ENCODE measurements around the gene ITPK1.

ITPK1 gene

DNA sequence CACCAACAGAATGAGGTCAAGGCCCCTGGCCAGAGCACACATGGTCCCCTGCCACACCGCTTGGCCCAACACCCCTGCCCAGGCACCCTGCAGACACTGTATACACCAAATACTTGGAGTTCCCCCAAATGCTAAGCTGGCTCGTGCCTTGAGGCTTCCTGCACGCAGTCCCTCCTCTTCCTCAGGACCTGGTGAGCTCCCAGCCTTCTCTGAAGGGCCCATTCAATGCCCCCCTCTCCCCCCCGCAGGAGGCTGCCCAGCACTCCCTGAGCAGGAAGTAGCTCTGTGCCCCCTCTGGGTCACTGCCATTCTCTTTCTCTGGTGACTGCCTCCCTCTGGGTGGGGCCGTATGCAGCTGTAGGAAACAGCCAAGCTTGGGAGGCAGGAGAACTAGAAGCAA lies 75.3 kb downstream of the ITPK1 start:
- DNase-seq: no peak

DNA sequence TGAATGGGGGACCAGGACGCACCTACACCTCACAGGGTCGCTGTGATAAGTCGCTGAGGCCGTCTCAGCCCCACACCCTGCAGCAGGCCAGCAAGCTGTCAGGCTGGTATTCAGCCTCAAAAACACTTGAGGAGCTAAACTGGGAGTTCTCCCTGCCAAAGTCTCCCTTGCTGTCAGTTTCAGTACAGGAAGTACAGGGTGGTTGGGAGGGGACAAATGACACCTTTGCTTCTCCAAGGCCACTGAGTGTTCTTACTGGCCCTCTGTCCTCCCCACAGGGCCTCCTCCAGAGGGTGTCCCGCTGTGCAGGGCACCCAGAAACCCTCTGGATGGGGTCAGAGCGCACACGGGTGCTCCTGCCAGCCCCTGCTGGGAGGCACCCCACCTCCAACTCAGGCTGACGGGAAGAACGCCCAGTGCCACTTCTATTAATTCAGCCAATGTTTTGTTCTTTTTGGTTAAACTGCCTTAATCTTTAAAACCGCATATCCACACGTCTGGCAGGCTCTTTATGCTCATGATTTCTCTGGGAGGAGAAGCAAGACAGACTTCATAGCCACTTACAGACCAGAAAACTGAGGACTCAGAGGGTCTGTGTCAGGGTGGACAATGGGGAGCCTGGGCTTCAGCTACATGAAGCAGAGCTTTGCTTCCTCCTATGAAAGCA lies 75.9 kb downstream of the ITPK1 start:
- no peak for DNase-seq

DNA sequence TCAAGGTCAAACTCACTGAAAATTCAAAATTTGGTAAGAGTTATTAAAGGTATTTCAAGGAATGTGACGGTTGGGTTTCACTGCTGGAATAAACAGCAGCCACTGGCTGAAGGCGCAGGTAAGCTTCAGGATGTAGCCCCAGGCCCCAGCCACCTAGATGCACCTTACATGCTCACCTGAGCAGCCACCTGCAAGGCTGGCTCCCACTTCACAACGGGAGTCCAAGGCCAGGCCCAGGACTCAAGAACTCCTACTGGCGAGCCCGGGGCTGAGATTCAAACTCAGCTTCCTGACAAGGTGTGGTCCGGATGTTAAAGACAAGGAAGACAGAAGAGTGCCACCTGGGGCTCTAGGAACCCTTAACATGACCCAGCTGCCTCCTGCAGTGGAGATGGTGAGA lies 78.4 kb downstream of the ITPK1 start:
- no peak for DNase-seq

DNA sequence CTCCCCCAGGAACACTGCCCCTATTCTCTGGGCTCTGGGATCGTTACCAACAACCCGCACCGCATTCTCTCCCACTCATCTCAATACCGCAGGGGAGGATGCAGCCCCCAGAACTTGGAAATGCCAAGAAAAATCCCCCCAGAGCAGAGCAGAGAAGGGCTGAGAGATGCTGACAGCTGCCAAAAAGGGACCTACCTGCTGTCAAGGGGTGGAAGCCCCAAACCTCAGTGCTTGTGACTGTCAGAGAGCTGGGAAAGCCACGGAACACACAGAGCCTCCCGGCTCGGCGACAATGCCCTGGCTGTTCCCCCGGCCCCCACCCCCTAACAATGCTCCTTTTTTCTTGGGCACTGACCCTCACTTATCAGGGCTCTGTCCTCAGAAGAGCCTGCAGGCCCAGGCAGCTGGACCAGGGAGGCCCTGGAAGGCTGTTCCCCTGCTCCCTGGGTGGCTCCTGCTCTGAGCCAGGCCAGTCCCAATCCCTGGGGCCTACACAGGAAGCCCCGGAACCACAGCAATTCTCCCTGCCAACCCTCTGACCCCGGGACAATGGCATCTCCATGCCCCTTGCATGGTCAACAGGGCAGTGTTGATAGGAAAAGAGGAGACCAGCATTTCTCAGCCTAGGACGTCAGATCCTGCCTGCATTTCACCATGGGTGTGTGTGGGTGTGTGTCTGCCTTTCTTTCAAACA lies 78.9 kb downstream of the ITPK1 start:
- DNase-seq: peak; percentile 88

DNA sequence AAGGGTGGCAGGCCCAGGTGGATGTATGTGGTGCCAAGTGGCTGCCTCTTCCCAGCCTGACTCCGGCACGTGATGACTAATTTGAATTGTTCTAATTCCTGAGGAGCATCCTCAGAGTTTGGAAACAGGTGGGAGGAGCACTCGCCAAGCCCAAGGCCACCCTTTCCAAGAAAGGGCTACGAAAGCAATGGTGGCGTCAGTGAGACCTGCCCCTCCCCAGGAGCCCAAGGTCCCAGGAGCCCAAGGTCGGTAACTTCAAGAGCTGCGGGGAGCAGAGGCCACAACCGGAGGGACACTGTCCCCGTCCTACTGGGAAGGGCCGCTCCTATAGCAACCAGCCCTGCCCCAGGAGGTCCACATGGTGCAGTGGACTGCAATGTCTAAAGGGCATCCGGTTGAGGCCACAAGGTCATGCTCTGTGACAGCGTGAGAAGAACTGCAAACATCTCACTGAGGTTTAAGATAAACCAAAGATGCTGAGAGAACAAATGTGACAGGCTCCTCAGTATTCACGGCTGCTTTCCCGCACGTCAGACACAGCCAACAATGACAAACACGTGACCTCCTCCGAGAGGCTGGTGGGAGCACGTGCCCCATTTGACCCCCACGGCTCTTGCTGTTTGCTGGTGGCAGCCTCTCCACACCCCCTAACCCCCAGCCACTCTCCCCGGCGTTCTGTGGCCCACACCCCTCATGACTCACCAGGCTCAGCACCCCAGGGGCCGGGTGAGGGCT lies 79.6 kb downstream of the ITPK1 start:
- peak; percentile 83 for DNase-seq

DNA sequence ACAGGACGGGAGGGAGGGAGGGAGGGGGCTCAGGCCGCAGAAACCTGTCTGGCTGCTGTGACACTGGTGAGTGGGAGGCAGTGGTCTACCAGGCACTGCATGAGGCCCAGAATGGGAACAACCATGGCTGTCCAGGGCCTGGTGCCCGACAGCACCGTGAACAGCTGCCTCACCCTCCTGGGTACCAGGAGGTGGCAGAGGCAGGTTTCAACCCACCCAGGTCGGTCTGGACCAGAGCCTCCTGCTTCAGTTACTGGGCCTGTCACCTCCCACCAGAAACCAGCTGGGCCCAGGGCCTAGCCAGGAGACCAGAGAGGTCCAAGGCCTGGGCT lies 80.2 kb downstream of the ITPK1 start:
- DNase-seq: no peak

DNA sequence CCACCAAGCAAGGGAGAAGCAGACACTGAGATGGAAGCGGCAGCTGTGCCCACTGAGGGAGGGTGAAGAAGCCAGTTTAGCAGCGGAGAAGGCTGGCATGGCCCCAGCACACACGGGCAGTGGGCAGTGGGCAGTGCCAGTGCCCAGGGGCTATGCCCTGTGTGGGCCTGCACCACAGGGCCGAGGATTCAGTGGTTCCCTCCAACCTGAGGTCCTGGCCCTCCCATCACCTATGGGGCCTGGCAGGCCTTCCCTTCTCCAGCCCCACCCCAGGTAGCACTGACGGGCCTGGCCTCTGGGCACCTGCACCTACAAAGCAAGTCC lies 81.1 kb downstream of the ITPK1 start:
- no peak for DNase-seq

DNA sequence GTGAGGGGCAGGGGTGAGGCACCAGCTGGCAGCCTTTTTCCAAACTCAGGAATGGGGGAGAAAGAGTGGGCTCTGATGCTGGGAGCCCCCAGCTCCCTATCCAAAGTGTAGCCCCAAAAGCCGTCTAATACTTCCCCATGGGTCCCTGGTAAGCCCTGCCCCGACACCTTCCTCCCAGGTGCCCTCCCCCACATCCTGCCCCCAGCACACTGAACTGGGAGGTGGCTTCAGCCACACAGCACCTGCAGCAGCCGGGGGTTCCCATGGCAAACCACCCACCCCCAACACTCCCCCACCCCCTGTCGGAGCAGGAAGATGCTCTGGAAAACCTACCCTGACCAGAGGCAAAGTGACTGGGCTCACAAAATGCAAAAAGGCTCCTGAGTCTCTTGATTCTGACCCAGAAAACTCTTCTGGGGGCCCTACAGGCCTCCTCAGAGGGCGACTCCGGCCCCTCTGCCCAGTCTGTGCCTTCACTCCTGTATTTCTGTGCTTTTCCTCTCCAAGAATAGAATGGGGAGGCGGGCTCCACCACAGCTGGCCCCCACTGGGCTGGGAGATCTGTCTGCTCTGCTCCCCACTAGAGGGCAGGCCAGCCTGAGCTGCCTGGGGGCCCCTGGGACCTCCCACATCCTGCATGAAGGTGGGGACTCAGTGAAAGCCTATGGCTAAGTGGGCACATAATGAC lies 81.6 kb downstream of the ITPK1 start:
- DNase-seq: peak; percentile 42

DNA sequence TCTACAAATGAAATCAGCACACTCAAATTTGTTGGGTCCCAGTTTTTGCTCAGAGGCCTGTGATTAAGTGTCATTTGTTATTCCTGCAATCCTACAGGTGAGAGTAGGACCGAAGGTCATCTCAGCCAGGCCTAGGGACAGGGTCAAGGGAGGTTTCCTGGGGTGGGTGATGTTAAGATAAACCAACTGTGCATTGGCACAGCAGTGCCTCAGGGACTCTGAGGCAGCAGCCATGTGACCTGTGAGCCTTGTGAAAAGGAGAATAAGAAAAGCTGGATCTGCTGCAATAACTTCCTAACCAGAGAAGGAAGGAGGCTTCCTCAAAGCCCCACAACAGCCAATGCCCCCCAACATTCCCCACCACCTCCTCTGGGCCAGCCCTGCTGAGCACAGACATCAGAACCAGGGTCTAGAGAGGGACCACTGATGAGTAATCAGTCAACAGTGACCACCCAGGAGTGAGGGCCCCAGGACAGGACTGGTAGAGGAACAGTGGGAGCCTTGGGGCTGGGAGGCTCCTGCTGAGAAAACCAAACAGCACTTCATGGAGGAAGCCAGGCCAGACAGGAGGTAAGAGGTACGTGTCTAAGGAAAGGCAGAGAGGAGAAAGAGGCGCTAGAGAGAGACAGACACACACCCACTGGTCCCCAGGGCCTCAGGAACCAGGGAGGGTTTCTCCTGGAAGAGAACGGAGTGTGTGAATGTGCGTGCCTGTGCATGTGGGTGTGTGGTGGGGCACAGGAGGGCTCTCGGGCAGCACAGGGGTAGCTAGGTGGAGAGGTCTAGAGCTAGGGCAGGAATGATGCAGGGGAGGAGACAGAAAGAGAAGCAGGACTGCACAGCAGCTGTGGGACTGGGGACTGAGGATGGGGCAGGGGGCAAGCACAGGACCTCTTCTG lies 82.4 kb downstream of the ITPK1 start:
- DNase-seq: no peak

DNA sequence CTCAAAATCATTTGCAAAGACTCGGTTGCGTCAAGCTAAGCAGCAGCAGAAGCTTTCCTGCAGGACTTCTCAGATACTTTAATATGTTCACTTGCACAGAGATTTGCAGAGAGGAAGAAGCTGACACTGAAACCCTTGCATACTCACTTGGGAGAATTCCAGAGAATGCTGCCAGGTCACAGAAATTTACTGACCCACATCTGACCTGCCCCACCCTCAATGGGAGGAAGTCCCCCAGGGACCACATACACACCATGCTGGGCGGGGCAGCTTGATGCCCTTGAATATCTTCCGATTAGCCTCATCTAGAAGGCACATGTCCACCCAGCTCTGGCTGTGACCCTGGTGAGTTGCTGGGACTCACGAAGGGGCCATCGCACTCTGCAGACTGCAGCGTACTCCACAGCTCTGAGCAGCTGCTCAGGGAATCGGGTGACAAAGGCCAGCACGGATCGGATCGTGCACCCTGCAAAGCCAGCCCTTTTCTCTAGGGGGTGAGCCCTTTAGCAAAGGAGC lies 83.2 kb downstream of the ITPK1 start:
- DNase-seq: peak; percentile 57

DNA sequence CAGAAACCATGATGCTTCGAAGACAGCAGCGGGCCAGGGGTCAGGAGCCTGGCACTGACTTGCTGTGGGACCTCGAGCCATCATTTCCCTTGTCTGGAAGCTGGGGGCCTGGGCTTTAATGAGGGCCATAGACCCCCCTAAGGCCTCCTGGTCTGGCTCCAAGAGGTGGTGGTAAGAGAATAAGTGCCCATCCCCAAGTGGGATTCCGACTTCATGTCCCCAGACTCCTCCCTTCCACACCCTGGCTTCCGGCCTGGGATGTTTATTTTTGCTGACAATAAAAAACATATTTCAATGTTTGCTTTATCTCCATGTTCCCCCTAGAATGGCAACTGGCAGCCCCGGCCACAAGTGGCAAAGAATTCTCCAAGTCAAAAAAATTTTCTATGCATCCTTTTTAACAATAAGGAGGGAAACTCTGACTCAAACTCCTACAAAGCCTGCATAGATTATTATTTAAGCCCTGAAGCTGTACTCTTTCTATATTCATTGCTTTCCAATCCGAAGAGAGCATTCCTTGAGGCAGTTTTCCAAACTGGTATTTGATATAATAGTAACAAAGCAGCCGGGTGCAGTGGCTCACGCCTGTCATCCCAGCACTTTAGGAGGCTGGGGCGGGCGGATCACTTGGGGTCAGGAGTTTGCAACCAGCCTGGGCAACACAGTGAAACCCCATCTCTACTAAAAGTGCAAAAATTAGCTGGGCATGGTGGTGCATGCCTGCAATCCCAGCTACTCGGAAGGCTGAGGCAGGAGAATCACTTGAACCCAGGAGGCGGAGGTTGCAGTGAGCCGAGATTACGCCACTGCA lies 84.0 kb downstream of the ITPK1 start:
- DNase-seq: no peak

DNA sequence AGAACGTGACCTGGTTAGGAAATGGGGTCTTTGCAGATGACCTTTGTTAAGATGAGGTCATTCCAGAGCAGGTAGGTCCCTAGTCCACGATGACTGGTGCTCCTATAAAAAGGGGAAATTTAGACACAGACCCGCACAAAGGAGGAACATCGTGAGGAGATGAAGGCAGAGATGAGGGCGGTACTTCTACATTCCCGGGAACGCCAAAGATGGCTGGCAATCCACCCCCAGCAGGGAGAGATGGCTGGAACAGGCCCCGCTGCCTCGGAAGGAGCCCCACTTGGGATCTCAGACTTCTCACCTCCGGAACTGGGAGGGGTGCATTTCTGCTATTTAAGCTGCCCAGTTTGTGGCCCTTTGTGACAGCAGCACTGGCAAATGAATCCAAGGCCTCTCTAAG lies 85.0 kb downstream of the ITPK1 start:
- no peak for DNase-seq

DNA sequence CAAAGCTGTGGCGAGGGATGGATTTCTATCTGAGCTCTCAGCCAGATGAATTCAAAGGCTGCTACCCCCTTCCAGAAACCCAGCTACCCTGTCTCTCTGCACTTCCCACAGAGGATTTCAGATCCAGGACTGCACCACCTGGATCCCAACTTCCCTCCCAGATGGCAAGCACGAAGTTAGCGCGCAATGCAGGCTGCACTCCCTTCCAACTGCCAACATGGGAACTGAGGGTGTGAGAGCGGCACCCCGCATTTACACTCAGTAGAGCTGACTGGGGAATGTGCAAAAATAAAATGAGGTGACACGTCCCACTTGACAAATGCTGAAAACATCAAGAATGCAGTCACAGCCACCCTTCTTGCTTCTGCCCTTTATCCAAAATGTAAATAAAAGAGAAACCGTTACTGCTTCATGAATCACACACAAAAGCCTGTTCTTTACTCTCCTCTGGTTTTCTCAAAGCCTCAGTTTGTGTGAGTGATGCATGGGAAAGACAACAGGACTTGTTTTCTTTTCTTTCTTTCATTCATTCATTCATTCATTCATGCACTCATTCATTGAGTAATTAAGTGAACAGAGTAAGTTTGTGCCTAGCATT lies 85.7 kb downstream of the ITPK1 start:
- DNase-seq: no peak

DNA sequence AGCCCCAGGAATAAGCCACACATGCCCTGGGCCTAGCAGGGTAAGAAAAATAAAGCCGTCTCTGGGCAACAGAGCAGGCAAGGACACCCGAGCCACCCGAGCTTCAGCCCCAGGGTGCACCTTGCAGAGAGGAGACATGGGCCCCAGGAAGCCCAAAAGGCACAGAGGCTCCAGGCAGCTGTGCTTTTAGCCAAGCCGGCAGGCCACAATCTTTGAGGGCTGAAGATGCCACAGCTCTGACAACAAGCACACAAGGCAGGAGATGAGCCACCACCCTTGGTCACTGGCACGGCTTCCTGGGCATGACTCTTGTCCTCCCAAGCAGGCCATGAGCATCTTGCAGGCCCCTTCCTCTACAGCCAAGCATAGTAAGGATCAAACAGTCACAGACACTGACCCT lies 86.3 kb downstream of the ITPK1 start:
- no peak for DNase-seq

DNA sequence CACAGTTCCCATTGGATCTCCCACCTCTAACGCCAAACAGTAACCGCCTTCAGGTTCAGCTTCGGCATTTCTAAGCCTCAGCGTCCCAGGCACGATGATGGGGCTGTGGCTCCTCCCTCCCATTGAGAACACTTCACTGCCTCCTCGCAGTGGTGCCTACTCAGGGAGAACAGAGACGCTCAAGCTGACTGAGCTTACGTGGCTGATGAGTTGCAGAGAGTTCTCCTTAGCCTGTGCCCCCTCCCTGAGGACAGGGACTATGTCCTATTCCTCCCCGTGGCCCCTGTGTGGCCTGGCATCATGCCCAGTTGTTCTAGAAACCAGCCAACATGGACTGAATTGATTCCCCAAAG lies 87.0 kb downstream of the ITPK1 start:
- no peak for DNase-seq

DNA sequence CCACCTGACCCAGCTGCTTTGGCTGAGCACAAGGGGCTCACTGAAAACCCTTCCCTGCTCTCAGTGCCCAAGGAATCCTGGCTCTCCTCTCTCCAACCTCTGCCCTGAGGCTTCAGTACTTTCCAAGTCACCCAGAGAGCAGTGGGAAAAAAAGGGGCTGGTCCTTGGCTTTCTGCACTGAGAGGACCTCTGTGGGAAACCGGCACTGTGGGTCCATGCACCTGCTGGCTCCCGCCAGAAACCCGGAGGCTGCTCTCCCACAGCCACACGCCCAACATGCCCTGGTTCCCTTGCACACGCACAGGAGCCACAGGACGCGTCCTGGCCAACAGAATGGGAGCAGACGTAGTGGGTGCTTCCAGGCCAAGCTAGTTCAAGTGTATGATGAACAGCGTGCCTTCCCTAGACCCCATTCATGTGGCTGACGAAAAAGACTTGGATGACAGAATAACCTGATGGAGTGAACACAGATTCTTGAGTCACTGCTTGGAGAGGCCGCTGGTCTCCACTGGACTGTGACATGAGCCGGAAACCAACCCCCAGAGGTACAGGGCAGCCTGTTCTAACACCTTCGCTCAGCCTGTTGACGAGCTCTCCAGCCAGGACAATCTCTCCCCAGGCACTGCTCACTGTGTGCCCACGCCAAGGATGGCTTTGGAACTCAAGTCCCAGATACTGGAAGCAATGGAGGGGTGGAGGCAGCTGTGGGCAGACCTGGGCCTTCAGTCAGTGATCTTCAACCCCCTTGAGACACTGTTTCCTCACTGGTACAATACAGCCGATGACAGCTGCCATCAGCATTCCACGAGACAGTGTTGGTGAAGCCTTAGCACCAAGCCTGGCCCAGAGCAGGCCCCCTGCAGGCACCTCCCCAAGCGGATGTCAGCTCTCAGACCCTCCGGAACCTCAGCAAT lies 87.7 kb downstream of the ITPK1 start:
- DNase-seq: no peak

DNA sequence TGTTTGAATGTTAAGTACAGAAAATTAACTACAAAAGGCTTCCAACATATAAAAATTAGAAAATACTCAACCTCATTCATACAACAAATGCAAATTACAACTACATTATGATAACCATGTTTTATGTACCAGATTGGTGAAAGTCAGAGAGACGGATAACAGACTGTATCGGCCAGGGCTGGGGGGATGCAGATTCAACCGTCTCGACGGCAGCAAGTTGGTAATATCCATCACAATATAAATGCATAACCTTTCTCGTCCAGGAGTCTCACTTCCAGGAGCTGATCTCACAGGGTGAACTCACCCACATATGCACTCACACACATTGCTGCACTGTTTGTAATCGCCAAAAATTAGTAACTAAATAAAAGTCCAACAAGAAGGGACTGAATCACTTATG lies 89.4 kb downstream of the ITPK1 start:
- no peak for DNase-seq

DNA sequence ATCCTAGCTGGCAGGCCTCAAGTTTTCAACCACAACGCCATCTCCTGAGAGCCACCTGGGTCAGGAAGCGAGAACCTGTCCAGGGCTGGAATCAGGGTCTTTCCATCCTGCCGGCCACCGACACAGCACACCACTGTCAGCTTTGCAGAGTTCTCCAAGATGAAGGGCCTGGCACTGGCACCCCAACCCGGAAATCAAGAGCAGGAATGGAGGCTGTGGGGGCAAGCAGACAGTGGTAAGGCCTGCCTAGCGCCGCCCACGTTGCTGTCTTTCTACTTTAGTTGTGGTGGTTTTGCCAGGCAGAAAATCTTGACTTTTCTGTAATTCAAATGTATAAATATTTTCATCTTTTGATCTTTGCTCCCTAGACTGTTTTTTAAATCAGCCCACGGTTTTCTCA lies 90.7 kb downstream of the ITPK1 start:
- DNase-seq: no peak

DNA sequence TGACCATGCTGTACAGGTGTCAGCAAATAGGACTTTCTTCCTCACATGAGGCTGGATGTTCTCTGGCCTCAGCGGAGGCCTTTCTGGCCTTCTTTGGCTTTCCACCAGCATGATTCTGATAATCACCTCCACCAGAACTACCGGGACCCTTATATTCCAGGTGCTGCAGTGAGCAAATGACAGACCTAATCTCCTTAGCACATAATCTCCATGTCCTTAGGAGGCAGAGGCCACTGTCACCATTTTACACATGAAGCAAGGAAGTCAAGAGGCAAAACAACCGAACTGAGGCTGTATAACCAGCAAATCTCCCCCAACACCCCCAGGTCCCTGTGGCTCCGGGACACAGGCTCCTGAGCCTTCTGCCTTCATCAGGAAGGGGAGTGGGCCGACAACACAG lies 91.2 kb downstream of the ITPK1 start:
- DNase-seq: no peak

DNA sequence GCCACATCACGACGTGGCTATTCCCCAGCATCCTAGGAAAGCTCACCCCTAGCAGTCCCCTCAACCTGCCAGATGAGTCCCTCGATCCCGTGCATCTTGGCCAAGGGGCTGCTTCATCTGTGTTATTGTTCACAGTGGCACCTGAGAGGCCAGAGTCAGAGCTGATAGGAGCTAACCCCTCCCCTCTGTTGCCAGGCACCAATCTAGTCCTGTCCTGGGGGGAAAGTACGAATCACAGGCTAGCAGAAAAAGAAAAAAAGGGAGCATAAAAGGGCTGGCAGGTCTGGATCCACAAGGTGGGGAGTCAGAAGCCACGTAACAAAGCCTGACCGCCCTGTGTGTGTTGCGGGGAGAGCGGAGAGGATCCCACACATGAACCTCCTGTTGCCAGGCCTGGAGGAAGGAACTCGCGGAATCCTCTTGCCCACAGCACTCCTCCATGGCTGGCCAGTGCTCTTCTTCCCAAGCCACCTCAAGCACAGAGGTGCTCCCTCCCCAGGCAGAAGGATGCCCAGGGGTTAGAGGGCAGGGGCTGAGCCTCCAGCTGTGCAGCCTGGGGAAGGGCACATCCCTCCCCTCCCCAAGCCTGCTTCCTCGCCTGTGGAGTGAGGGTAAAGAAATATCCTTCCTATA lies 91.8 kb downstream of the ITPK1 start:
- no peak for DNase-seq

Data from retina (tissue), 1 donor.